GM03348 (cell line): ENCODE results near the gene NEK9.
"Not testable (repeated sequence)": the region's sequence is repeated elsewhere in the genome, so short reads cannot be mapped to it uniquely, and the experiment has no call there.

Experiments used
- DNase-seq: peaks from one replicate; pipeline ENCODE4 v3.0.0; 2012; ENCODE audit warnings: low spot score

Gene NEK9

GRCh38 chr14:75126679-75127473 lies at the start of gene NEK9:
Gene NEK9, minus strand, starts transcription at chr14:75127048. Its CDS starts 127 bp downstream, at chr14:75126921.
- DNase-seq: peak; percentile 93

DNA sequence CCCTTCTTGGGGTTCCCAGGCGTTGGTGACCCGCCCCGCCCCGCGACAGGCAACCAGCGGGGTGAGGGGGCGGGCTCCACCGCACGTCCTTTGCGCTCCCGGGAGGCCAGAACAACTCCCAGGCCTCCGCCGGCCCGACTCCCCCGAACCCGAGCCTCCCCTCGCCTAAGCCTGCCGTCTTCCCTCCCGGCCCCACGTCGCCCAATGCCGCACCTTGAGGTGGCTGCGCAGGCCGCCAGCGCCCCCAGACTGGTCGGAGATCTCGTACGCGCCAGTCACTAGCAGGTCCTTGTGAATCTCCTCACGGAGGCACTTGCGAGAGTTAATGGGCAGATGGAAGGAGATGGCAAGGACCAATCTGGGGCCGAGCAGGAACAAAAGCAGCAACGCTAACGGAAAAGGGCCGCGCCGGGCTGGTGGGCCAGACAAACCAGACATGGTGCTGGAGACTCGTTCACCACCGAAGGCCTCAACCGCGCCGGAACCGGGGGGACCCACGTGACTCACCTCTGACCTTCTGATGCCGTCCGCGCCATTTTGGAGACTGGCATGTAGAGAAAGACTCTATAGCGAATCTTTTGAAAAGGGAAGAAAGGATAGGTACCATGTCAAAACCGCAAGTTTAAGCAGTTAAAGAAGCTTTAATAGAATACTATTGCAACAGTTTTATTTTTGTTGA lies 49.4 kb upstream of the NEK9 start, which contains the start of gene TMED10:
TSS of gene TMED10 (minus strand) at position 471 of the 679 bp plus-strand sequence. CDS start at position 438, 33 bp downstream.
- peak; percentile 93 for DNase-seq

DNA sequence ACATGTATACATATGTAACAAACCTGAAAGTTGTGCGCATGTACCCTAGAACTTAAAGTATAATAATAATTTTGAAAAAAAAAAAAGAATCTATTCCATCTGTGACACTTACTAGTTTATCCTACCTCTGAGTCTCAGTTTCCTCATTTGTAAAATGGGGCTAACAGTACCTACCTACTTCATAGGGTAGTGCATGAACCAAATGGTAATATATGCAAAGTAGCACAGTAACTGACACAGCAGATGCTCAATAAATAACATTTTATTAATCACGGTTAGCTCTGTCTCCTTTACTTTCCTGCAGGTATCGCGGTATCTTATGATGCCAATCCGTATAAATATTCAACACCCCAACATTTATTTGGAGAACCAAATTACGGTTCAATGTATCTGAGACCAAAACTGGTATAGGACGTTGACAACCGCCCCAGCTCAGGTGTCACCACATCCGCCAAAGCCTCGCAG lies 48.9 kb upstream of the NEK9 start:
- no peak for DNase-seq

DNA sequence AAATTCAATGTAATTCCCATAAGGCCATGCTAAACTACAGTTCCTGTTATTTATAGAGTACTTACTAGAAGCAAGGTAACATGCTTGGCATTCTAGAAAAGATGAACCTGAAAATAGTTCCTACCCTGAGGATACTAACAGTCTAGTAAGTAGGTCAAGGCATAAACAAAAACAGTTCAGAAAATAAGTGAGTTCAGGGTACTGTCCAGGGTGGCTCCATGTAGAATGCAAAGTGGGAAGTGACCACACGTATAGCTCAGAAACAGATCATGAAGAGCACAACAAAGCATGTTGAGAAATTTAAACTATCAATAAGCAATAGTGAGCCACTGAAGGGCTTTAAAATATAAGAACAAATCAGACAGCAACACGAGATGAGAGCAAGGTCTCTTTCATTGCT lies 47.2 kb upstream of the NEK9 start:
- no peak for DNase-seq

GRCh38 chr14:75170772-75171171 lies 43.9 kb upstream of the NEK9 start:
- DNase-seq: no peak

GRCh38 chr14:75168586-75169335 lies 41.9 kb upstream of the NEK9 start:
- no peak for DNase-seq

DNA sequence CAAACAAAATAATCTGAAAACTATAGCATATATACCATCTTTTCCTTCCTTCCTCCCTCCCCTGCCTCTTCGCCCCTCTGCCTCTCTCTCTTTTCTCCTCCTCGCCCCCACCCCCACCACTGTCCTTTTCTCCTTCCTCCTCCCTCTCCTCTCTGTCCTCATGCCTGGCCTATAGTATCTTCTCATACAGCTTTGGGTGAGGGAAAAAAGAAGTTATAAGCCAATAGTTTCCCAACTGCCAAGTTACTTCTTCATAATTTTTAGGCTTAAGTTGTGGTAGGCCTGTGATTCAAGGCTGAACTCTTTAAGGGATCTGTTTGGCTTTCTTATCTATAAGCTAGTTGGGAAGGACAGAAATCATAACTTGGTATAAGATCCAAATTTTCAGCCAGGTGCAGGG lies 40.5 kb upstream of the NEK9 start:
- no peak for DNase-seq

DNA sequence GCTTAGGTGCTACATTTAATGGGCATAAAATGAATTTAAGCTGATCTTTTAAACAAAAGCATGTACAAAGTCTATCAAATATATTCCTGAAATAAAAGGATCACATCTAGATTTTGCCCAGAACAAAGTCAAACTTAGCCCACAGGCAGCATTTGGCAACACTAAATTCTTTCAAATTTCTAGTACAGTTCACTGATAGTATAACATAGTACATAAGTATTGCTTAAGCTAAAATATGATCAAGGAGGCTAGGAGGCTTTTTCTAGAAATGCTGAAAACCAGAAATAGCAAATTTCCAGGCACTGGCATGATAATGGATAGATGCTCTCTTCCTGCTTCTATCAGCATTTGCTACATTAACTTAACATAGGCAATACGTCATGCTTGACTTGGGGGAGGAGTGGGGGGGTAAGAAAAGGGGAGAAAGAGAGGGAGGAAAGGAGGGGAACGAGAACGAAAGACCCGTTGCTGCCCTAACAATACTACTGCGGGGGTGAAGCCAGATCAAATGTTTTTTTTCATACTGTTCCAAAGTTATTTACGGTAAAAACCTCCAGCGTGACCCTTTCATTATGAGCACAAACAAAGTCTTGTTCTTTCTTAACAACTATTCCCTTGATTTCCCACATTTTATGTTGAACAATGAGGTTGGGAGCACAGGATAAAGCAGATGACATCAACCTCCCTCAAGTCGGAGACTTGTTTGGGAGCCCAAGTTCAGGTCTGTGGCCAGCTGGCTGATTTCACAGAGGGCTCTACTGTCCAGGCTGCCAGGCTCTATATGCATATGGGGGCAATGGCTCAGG lies 38.9 kb upstream of the NEK9 start:
- no peak for DNase-seq

DNA sequence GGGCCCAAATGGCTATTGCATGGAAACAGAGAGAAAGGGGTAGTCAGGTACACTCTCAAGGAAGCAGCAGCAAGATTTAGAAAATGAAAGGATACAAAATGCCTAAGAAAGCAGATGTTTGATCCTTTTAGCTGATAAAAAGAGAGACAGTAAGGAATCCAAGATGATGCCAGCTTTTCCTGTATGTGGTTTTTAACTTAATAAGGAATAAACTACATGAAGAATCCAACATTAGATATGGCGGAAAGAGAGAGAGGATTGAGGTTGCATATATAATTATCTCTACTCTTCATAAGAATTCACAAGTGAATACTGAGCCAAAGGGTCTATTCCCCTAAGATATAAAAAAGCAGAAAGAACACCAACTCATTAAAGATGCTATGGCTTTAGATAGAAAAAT lies 38.0 kb upstream of the NEK9 start:
- no peak for DNase-seq

- no peak for DNase-seq
These were observed 36.8 kb upstream of the NEK9 start for GRCh38 chr14:75163677-75164076.

DNA sequence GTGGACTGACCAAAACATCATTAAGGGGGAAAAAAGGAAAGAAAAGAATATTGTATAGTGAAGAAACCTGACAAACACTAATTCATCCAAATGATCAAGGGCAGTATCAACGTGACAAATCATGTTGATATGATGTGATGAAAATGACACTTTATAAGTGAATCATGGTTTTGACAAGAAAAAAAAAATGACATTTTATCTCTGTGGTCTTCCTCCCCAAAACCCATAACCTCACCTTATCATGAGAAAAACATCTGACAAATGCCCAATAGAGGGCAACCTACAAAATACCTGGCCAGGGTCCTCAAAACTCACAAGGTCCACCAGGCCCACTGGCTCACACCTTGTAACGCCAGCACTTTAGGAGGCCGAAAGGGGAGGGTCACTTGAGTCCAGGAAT lies 35.8 kb upstream of the NEK9 start:
- no peak for DNase-seq

DNA sequence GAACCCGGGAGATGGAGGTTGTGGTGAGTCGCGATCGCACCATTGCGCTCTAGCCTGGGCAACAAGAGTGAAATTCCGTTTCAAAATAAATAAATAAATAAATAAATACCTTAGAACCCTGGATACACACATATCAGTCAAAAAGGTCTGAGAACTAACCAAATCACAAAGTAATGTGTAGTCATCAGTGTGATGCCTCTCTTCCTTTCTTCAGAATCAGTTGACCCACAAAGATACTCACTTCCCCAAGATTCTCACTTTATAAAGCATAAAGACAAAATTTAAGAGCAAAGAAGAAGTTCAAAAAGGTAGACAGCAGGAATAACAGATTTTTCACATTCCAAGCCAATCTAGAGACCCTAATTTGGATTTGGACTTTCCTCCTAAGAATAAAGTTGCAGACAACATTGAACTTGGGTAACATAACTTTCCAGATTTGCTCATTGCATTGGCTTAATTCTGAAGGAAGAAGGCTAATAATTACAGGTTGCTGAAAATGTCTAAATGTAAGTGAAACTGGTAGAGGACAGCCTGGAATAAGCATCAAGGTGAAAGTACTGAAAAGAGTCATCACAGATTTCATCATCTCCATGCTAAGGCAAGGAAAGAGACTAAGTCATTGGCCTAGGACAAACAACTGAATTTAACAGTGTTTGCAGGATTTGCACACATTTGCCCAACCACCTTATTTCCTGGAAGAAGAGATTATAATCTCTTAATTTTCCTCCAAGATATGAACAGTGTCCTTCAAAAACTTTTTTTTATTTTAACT lies 32.2 kb upstream of the NEK9 start:
- no peak for DNase-seq

DNA sequence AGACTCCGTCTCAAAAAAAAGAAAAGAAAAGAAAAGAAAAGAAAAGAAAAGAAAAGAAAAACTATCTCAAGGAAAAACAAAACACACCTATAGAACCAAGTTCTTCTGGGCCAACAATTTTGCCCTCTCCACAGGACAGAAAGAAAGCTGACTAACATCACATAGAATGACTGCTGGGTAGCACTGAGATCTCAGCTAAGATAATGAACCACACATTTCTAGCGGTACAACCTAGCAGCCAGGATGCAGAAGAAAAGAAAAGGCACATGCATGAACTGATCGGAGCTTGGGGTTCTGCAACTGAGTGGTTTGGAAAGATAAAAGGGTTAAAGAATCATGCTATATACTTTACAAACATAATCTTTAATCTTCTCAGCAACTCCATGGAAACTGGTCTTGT lies 30.1 kb upstream of the NEK9 start:
- no peak for DNase-seq

DNA sequence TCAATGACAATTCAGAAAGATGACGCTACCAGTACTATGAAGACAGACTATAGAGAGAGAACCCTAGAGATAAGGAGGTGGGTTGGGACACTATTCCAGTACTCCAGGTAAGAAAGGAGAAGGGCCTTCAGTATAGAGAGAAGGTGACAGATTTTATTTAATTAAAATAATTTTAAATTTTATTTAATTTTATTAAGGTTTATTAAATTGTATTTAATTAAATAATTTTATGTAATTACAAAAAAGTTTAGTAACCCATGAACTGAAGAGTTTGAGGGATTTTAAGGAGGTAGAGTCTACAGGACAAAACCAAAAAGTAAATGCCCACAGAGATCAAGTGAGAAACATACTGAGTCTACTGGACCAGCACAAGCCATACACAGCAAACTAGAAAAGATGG lies 29.3 kb upstream of the NEK9 start:
- DNase-seq: no peak

GRCh38 chr14:75155169-75155568 lies 28.3 kb upstream of the NEK9 start:
- no peak for DNase-seq

DNA sequence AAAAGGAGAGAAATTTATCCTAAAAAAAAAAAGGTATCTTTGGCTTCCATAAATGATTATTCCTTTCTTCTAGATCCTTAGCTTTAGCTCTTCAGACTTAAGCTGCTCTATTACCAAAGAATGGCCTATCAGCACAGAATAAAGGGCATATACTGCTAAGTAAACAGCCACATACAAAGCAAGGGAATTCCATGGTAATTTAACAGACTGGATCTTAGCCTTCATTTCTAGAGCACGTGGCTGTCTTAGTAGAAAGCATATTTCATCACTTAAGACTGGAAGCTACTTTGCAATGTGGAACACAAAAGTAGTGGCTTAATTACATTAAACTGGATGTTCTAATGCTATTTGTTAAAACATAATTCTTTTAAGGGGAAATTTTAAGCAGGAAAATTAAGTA lies 26.4 kb upstream of the NEK9 start:
- DNase-seq: no peak

- DNase-seq: no peak
These were observed 25.0 kb upstream of the NEK9 start for GRCh38 chr14:75151851-75152250.

DNA sequence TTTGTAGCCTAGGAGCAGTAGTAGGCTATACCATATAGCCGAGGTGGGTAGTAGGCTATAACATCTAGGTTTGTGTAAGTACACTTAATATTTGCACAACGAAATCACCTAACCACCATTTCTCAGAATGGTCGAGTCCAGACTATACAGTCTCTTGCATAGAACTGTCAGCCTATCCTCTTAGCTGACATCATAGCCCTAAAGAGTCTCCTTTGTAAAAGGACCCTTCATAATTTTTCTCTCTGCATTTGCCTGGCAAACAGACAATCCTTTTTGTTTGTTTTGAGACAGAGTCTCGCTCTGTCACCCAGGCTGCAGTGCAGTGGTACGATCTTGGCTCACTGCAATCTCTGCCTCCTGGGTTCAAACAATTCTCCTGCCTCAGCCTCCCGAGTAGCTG lies 23.8 kb upstream of the NEK9 start:
- not testable (repeated sequence) for DNase-seq

- DNase-seq: no peak
These were observed 23.3 kb upstream of the NEK9 start for GRCh38 chr14:75150150-75150549.

DNA sequence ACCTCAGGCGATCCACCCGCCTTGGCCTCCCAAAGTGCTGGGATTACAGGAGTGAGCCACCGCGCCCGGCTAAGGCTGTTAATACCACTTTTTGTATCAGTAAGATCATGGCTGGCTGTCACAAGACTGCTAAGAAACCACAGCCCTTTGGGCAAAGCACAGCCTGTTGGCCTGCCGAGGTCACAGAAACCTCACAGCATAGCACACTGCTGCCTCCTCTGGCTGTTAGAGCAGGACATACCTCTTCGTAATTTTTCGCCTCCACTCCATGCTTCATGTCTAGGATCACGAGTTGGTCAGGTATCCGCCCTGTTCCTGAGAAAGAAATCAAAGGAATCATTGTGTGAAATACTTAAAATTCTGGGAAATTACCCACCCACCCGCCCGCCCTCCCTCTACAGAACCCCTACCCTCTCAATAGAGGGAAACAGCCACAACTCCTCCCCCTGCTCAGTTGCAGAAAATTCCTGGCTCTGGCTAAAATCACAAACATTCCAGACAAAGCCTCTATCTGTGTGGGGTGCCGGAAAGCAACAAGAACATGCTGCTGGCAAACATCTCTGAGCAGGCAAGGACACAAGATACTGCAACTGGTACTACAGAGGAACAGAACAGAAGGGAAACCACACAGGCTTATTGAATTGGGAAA lies 20.7 kb upstream of the NEK9 start:
- DNase-seq: peak; percentile 69

GRCh38 chr14:75144944-75145343 lies 18.1 kb upstream of the NEK9 start:
- no peak for DNase-seq
